Activated CD8-positive, alpha-beta T cell treated with anti-CD3 and anti-CD28 coated beads for 36 hours (primary cell): Measurements from ENCODE around the gene CDK13. TPM values are rescaled to one million over a fixed set of nuclear protein-coding genes. Genes with fewer than 3 reads are reported as not detected.
"Not testable (repeated sequence)": the region's sequence is repeated elsewhere in the genome, so short reads cannot be mapped to it uniquely, and the experiment has no call there.

Experiments
- ATAC-seq: fragments of 200-7000 bp; cut with Tn5 transposase; one replicate; pipeline ENCODE4 v1.10.0; 2021; ENCODE audit warnings: mild to moderate bottlenecking, moderate library complexity
- CTCF ChIA-PET: fragments of 350-600 bp; sonication (Branson Sonifier 250); formaldehyde crosslinking; loops from one replicate; lab custom pipeline; 2021; ENCODE audit warnings: antibody characterized with exemption; lab: Charles Lee
- POLR2A ChIA-PET: fragments of 350-600 bp; sonication (Branson Sonifier 250); formaldehyde crosslinking; loops from one replicate; lab custom pipeline; 2021; ENCODE audit warnings: antibody characterized with exemption; lab: Charles Lee
- DNase-seq: peaks from one replicate; pipeline ENCODE4 v3.0.0-alpha.2; 2020
- H3K27ac Mint-ChIP-seq: one replicate; pipeline ENCODE4 v1.8.0; 2021; ENCODE audit warnings: mild to moderate bottlenecking, mixed read lengths
- H3K27me3 Mint-ChIP-seq: one replicate; pipeline ENCODE4 v1.8.0; 2021; ENCODE audit warnings: mixed read lengths
- H3K36me3 Mint-ChIP-seq: one replicate; pipeline ENCODE4 v1.8.0; 2021; ENCODE audit warnings: low read depth, mixed read lengths
- H3K4me1 Mint-ChIP-seq: one replicate; pipeline ENCODE4 v1.8.0; 2021; ENCODE audit warnings: low read depth, mixed read lengths
- H3K4me3 Mint-ChIP-seq: one replicate; pipeline ENCODE4 v1.8.0; 2021; ENCODE audit warnings: mild to moderate bottlenecking, moderate library complexity, mixed read lengths
- H3K9me3 Mint-ChIP-seq: one replicate; pipeline ENCODE4 v1.8.0; 2021; ENCODE audit warnings: mixed read lengths
- CTCF ChIP-seq: fragments of 200-600 bp; IDR thresholded peaks from one replicate; pipeline ENCODE4 v1.8.0; 2022; ENCODE audit warnings: antibody characterized with exemption, mild to moderate bottlenecking
- intact Hi-C: fragments of 100-400 bp; cut with micrococcal nuclease; formaldehyde crosslinking; loops from one replicate; pipeline ENCODE4 v1.10.0; 2022
- total RNA-seq, 2 experiments: library from RNA; stranded (reverse); gene quantifications; one replicate each; pipeline ENCODE4 v1.2.3, GENCODE V29; 2021

Gene CDK13
- total RNA-seq, 2 experiments from 2014 or later, result 31.6 to 32.2 TPM

GRCh38 chr7:39910108-39910869 lies 39.8 kb upstream of the CDK13 start:
- intact Hi-C loops, result no loop called here
- ATAC-seq (no peak), DNase-seq (no peak)
- CTCF ChIA-PET, result interaction anchor here (0.8 to 1.9 kb wide), 2 partner anchors 11 to 14 kb away, joined by 3 to 7 read pairs; no protein-coding TSS in a partner anchor
- H3K4me1 Mint-ChIP-seq, result peaks cover 4% of the 10 kb centered on the region
- POLR2A ChIA-PET, result interaction anchor here (0.8 kb wide), 1 partner anchor 11 kb away, joined by 4 read pairs; no protein-coding TSS in a partner anchor
- no peak overlapping the region for H3K27ac Mint-ChIP-seq
- H3K9me3 Mint-ChIP-seq, result peaks cover 10% of the 10 kb centered on the region
- H3K36me3 Mint-ChIP-seq, result no peaks in the 10 kb centered on the region
- no peaks in the 10 kb centered on the region for H3K27me3 Mint-ChIP-seq
- no peak for TF ChIP-seq CTCF
- H3K4me3 Mint-ChIP-seq, result no peak overlapping the region

GRCh38 chr7:39911167-39911566 lies 38.9 kb upstream of the CDK13 start:
- intact Hi-C loops, result no loop called here
- no peak overlapping the region for H3K4me3 Mint-ChIP-seq
- no peak for TF ChIP-seq CTCF
- H3K4me1 Mint-ChIP-seq, result peaks cover 4% of the 10 kb centered on the region
- DNase-seq, result no peak
- ATAC-seq, result no peak
- ChIA-PET CTCF (interaction anchor here (0.8 kb wide), 1 partner anchor 12 kb away, joined by 3 read pairs; no protein-coding TSS in a partner anchor), POLR2A (no interaction called here)
- H3K27me3 Mint-ChIP-seq, result no peaks in the 10 kb centered on the region
- no peaks in the 10 kb centered on the region for H3K36me3 Mint-ChIP-seq
- H3K27ac Mint-ChIP-seq, result no peak overlapping the region
- peaks cover 10% of the 10 kb centered on the region for H3K9me3 Mint-ChIP-seq

GRCh38 chr7:39915847-39916246 lies 34.2 kb upstream of the CDK13 start:
- H3K36me3 Mint-ChIP-seq, intact Hi-C loops, H3K9me3 Mint-ChIP-seq, H3K27me3 Mint-ChIP-seq, H3K4me3 Mint-ChIP-seq, H3K4me1 Mint-ChIP-seq, H3K27ac Mint-ChIP-seq, POLR2A ChIA-PET: not testable (repeated sequence)
- DNase-seq (peak; percentile 24), ATAC-seq (peak; percentile 61)
- CTCF ChIA-PET, result interaction anchor here (0.8 to 1.7 kb wide), 3 partner anchors 20 to 33 kb away, joined by 3 to 4 read pairs (median 3); no protein-coding TSS in a partner anchor

- Mint-ChIP-seq H3K9me3 (no peaks in the 10 kb centered on the region), H3K27ac (no peak overlapping the region), H3K4me3 (no peak overlapping the region), H3K36me3 (no peaks in the 10 kb centered on the region), H3K4me1 (peaks cover 4% of the 10 kb centered on the region), H3K27me3 (no peaks in the 10 kb centered on the region)
- CTCF ChIA-PET, result interaction anchor here (1.3 kb wide), 1 partner anchor 23 kb away, joined by 3 read pairs; no protein-coding TSS in a partner anchor
- no peak for TF ChIP-seq CTCF
- POLR2A ChIA-PET, result no interaction called here
- DNase-seq (no peak), ATAC-seq (no peak)
- intact Hi-C loops, result no loop called here
Observed at GRCh38 chr7:39919646-39920045, 30.4 kb upstream of the CDK13 start.

- intact Hi-C loops, result no loop called here
- Mint-ChIP-seq H3K4me1 (no peaks in the 10 kb centered on the region), H3K9me3 (no peaks in the 10 kb centered on the region), H3K4me3 (no peak overlapping the region), H3K36me3 (no peaks in the 10 kb centered on the region), H3K27me3 (no peaks in the 10 kb centered on the region), H3K27ac (no peak overlapping the region)
- no peak for TF ChIP-seq CTCF
- POLR2A ChIA-PET, result interaction anchor here (0.7 to 1.3 kb wide), 2 partner anchors 27 to 188 kb away, joined by 3 read pairs; no protein-coding TSS in a partner anchor
- no peak for ATAC-seq
- no peak for DNase-seq
- CTCF ChIA-PET, result interaction anchor here (1.2 to 1.4 kb wide), 2 partner anchors 25 to 130 kb away, joined by 3 to 7 read pairs; no protein-coding TSS in a partner anchor
Observed at GRCh38 chr7:39921506-39922175, 28.4 kb upstream of the CDK13 start.
